MG63 (cell line): Measurements from ENCODE around the gene APIP. TPM values are rescaled to one million over a fixed set of nuclear protein-coding genes. Genes with fewer than 3 reads are reported as not detected.

Experiments
- DNase-seq: peaks from one replicate; pipeline ENCODE4 v3.0.0-alpha.2; 2020
- H3K27me3 ChIP-seq: fragments of 250-450 bp; sonication (Bioruptor Pico); 2 replicates; pipeline ENCODE4 v1.5.1; 2020; ENCODE audit warnings: mild to moderate bottlenecking, moderate library complexity
- H3K36me3 ChIP-seq: fragments of 250-450 bp; sonication (Bioruptor Pico); 2 replicates; pipeline ENCODE4 v1.5.1; 2020; ENCODE audit warnings: mild to moderate bottlenecking, moderate library complexity
- H3K4me3 ChIP-seq: fragments of 250-450 bp; sonication (Bioruptor Pico); 2 replicates; pipeline ENCODE4 v1.5.1; 2020; ENCODE audit warnings: mild to moderate bottlenecking, moderate library complexity
- H3K9me3 ChIP-seq: fragments of 250-450 bp; sonication (Bioruptor Pico); 2 replicates; pipeline ENCODE4 v1.5.1; 2020; ENCODE audit warnings: mild to moderate bottlenecking, moderate library complexity
- total RNA-seq: library from RNA; depleted of rRNA; stranded (reverse); fragments of >200 nt; shearing (Covaris generic); gene quantifications from 2 replicates; pipeline ENCODE4 v1.2.3, GENCODE V29; 2014; ENCODE audit warnings: low replicate concordance; rRNA removed

Gene APIP
- total RNA-seq, 1 experiment from 2014 or later, result 84.2 TPM

DNA sequence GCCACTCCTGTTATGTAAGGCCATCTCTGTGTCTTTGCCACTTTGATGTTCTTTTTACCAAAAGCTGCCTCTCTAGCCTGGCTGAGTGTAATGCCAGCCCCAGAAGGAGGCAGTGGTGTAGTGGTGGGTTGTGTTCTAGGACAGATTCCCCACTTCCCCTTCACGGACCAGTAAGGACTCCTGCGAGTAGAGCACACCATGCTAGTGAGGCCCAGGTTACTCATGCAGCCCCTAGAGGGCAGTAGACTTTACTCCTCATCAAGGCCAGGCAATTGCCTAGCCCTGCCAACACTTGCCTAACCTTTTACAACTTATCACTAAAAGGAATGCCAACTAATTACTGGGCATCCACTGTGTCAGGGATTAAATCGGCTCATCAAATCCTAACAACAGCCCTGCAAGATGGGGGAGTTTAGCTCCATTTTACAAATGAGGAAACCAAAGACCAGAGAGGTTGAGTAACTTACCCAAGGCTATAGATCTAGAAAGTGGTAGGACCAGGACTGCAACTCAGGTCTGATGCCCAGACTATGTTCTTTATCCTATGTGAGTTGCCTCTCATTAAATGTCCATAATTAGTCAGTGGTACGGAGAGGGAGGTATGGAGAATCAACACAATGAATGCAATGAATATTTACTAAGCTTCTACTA lies 75.3 kb downstream of the APIP start:
- H3K4me3 ChIP-seq, result no peak overlapping the region
- H3K9me3 ChIP-seq, result no peaks in the 10 kb centered on the region; the same call in 1 of the 2 replicates
- peak; percentile 29 for DNase-seq
- H3K27me3 ChIP-seq, result no peaks in the 10 kb centered on the region
- H3K36me3 ChIP-seq, result no peaks in the 10 kb centered on the region

DNA sequence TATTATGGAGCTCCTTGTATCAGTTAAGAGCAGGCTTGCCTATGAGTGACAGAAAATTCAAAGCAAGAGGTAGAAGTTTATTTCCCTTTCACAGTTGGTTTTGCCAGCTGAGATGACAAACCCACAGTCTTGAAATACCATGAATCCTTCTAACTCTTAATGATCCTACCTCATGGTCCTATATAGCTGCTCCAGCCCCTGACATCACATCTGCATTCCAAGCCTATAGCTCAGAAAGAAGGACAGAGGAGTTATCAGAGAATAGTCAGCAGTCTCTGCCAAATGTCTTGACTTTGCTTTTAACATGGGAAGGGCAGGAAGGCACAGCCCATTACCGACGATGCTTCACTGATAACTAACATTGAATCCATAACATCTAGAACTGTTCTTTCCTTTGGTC lies 76.2 kb downstream of the APIP start:
- Histone ChIP-seq H3K27me3 (no peaks in the 10 kb centered on the region), H3K9me3 (peaks cover 2% of the 10 kb centered on the region; the same call in 1 of the 2 replicates), H3K36me3 (no peaks in the 10 kb centered on the region), H3K4me3 (no peak overlapping the region)
- DNase-seq, result no peak

DNA sequence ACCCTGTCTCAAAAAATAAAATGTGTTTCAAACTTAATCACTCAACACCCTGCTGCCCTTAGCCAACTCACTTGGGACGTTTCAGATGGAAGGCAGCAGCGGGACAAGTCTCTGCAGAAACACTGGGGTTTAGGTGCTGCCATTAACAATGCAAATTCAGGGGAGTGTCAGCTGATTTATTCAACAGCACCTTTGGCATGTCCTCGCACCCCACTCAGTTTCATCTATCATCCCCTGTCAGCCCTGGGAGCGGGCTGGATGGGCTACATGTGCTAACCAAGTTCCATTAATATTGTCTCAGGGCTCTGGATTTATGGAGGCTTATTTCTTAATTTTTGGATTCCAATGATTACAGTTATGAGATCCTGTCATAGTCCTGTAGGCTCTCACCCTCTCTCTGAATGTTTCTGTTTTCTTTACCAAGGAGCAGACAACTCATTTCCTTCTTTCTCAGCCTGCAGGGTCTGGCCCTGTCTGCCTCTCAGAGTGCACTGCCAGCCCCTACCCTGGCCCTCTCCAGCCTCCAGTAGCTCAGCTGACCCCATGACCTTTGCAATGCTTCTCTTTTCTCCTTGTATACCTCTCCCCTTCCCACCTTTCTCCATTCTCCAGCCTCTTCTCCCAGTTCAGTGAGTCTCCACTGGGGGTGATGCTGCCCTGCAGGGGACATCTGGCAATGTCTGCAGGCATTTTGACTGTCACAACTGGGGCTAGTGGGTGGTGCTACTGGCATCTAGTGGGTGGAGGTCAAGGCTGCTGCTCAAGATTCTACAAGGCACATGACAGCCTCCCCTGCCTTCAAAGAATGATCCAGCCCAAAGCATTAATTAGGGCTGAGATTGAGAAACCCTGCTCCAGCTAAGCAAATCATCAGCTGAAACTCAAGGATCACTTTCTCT lies 79.0 kb downstream of the APIP start:
- H3K9me3 ChIP-seq, result peaks cover 2% of the 10 kb centered on the region; the same call in 1 of the 2 replicates
- no peak overlapping the region for H3K4me3 ChIP-seq
- DNase-seq, result no peak
- no peaks in the 10 kb centered on the region for H3K27me3 ChIP-seq
- no peaks in the 10 kb centered on the region for H3K36me3 ChIP-seq

DNA sequence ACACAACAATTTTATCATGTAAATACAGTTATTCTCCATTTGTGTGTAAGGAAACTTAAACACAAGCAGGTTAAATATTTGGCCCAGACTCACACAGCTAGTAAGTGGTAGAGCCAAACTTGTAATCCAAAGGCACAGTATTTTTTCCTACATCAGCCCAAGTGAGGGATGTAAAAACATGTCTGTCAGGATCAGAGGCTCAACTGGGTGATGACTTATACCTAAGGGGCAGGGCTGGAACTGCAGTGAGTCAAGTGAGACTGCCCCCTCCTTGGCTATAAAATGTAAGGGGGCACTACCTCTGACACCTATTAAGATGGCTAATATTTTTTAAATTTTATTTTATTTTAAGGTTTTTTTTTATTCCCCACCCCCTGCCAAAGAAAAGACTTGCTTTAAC lies 82.6 kb downstream of the APIP start:
- peaks cover 2% of the 10 kb centered on the region; the same call in 1 of the 2 replicates for H3K9me3 ChIP-seq
- no peaks in the 10 kb centered on the region for H3K27me3 ChIP-seq

More for the DNA sequence above, 82.6 kb downstream of the APIP start:
- DNase-seq, result no peak
- H3K4me3 ChIP-seq, result no peak overlapping the region
- H3K36me3 ChIP-seq, result no peaks in the 10 kb centered on the region

Other genes with a start within 250 kb of the APIP start
- 64.3 and 88.0 TPM in 2 replicates for gene PDHX, start 239 bp upstream of the APIP start, total RNA-seq
- 1,423 and 1,833 TPM in 2 replicates for gene CD44, start 222.8 kb upstream of the APIP start, total RNA-seq